GM21390 (cell line): ENCODE measurements around the gene HLA-DRB1.
A peak's percentile ranks its signal among the peaks of the same experiment; 100 is the strongest.
"Not testable (repeated sequence)": the region's sequence is repeated elsewhere in the genome, so short reads cannot be mapped to it uniquely, and the experiment has no call there.

Experiments used
- ATAC-seq: cut with Tn5 transposase; IDR thresholded peaks from one replicate; pipeline ENCODE4 v1.9.1; 2021; ENCODE audit not compliant: unreplicated experiment

HLA-DRB1 gene

DNA sequence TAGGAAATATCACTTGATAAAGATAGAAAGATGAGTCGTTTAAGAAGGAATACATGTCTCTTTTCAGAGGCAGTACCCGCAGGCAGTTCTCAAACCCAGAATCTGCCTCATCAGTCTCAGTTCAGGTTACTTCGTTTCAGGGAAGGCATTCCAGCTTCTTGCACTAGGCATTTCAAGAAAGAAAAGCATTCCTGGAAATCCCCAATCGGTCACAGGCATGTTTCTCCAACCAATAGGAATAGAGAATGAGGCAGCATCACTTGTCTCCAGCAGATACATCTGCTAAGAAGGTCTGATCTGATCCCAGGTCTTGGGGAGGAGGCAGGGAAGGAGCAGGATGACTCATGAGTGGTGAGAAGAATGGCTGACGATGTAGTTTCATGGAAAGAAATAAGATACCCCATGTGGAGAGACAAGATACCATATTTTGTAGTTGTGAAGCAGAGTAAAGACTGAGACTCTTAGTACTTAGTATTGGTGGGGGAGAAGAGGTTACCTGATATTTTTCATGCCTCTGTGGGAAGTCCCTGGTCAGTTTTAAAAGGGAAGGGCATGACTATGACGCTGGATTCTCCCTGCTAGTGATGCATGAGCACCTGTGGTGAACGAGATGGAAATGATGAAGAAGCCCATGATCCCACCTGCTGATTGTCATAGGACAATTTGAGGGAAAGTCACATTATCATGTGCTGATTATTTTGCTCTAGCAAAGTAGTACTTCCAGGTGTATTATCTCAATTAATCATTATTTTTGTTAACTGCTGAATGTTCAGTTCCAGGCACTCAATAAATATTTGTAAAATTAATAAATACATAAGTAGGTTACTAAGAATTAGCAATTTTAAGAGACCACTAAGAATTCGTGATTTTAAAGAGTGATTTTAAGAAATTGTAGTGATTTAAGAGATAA lies 20.3 kb upstream of the HLA-DRB1 start:
- ATAC-seq = peak; percentile 88

DNA sequence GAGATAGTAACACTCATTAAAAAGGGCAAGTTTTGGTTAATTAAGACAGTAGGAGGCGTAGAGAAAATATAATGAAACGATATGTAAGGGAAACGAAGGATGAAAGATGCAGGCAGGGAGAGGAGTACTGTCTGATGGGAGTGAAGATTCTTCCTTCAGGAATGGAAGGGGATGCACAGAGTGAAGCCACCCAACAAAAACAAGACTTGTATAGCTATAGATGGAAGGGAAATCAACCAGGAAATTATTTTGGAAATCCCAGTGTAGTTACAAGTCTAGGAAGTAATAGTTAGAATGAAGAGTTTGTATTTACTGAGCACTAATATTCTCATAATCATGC lies 19.7 kb upstream of the HLA-DRB1 start:
- no peak for ATAC-seq

DNA sequence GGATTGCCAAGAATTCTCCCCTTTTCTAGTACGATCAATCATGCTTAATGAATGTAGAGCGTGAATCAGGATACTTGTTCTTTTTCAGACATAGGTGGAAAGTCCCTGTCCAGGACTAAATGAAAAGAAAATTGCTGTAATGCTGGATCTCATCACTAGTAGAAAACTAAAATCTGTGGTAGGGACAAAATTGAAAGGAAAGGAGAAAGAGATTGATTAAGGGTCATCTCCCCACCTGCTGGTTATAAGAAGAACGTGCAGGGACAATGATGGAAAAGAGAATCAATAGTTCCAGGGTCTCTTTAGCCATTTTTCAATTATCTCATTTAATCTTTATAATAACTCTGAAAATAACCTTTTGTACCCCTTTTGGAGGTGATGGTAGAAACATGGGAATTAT lies 18.7 kb upstream of the HLA-DRB1 start:
- no peak for ATAC-seq

DNA sequence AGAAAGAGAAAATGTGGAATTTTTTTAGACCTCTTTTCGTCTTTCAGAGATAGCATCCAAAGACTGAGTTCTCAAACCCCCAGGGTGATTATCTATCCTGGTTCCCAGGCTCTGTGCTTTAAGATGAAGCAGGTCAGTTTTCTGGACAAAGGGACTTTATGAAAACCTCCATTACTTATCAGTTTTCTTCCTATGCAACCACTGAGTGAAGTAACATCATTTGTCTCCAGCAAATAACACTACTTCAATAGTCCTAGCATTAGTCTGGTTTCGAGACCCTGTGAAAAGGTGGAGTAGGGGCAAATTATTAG lies 18.3 kb upstream of the HLA-DRB1 start:
- no peak for ATAC-seq

DNA sequence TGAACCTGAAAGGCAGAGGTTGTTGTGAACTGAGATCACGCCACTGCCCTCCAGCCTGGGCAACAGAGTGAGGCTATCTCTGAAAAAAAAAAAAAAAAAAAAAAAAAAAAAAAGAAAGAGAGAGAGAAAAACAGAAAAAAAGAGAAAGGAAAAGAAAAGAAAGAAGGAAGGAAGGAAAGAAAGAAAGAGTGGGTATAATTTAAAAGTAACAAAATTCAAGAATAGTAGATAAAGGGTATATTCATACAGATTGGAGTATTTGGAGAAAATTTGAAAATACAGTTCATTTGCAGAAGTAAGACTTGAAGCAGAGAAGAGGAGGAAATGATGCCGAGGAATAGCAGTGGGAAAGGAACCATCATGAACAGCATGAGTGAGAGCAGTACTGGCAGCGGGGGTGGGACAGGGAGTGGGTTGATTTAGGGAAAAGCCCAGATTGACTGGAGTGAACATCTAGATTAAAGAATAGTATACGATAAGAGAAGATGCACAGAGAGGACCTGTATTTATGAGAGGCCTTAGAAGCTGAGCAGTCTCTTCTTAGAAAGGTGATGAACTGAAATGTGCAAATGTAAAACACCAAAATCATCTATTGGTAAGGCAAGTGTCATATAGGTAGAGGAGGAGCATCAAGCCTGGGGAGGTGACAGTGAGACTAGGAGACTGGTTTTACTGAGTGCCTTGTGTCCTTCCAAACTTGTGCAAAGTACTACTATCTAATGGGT lies 17.8 kb upstream of the HLA-DRB1 start:
- ATAC-seq = no peak

GRCh38 chr6:32604434-32604877 lies 14.8 kb upstream of the HLA-DRB1 start:
- no peak for ATAC-seq

DNA sequence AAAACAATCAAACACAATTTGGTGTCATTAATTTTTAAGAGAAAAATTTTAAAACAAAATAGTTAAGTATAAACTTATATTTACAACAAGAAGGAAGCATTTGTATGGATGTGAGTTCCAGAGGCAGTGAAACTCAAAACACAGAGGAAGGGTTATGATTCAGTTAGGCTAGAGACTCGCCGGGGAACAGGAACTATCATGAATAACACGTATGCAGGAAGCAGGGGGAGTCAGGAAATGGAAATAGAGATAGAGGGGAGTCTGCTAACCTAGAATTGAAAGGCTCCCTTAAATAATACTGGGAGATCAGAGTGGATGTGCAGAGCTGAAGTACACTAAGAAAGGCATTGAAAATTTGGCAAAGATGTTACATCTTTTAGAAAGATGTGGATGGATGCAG lies 14.2 kb upstream of the HLA-DRB1 start:
- no peak for ATAC-seq

DNA sequence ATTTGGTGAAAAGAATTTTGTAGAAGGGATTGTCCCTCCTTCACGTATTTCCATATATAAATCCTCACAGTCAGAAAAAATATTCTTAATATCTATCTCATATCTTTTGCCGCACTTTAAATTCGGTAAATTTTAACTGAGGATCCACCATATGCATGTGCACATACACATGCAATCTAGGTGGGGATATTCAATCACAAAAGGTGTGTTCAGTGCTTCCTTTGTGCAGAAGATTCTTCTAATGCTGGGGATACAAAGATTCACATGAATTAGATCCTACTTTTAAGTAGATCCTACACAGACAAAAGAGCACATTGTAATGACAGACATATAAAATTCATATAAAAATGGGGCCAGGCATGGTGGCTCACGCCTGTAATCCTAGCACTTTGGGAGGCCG lies 13.6 kb upstream of the HLA-DRB1 start:
- ATAC-seq = no peak

DNA sequence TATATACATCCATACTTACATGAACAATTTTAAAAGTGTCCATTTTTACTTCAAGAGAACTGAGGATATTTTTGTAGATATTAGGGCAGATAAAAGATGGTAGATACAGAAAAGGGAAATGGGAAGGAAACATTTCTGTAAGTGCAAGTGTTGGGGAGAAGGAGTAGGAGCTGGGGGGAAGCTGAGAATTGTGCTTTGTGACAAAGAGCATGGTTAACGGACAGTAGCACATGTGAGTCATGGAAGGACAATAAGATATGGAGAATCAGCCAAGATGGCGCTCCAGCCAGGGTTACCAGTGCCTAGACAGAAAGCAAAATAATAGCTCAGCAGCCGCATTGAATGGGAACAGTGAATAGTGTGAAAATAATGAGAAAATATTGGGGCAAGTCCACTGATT lies 12.7 kb upstream of the HLA-DRB1 start:
- ATAC-seq = no peak

- ATAC-seq = no peak
Observed at GRCh38 chr6:32597024-32597423, 7.4 kb upstream of the HLA-DRB1 start.

DNA sequence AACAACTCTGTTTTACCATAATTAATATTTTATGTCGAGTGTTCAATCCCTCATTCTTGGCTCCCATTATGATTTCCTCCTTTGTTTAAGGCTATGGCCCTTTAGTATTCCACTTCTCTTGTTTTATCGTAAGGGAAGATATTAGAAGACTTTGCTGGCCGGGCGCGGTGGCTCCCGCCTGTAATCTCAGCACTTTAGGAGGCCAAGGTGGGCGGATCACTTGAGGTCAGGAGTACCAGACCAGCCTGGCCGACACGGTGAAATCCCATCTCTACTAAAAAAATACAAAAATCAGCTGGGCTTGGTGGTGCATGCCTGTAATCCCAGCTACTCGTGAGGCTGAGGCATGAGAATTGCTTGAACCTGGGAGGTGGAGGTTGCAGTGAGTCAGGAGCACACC lies 1.1 kb upstream of the HLA-DRB1 start:
- not testable (repeated sequence) for ATAC-seq

- ATAC-seq = no peak
Observed at GRCh38 chr6:32588156-32588555, 1.5 kb downstream of the HLA-DRB1 start.

- ATAC-seq = no peak
Observed at GRCh38 chr6:32583527-32583898, 6.1 kb downstream of the HLA-DRB1 start.

DNA sequence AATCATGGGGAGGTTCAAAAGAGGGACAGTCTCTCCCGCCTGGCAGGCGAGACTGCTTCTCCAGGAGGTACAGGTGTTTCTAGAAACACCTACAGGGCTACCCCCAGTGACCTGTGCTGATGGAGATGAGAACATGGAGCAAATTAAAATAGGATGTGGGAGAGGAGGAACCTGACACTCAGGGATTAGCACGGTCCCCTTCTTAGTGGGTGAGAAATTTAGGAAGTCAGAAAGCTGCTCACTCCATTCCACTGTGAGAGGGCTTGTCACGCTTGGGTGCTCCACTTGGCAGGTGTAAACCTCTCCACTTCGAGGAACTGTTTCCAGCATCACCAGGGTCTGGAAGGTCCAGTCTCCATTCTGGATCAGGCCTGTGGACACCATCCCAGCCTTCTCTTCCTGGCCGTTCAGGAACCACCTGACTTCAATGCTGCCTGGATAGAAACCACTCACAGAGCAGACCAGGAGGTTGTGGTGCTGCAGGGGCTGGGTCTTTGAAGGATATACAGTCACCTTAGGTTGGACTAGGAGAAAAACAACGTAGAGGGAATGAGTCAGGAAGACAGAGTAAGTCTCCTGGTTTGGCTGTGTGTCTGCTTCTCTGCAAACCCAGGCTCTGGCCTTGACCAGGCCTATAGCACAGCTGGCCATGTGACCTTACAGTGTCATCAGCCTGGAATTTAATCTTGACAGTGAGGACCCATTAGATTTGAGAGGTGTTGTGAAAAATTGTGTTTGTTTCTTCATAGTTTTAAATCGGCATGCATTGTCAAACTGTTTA lies 8.1 kb downstream of the HLA-DRB1 start:
- ATAC-seq = no peak

- no peak for ATAC-seq
Observed at GRCh38 chr6:32580593-32580992, 9.1 kb downstream of the HLA-DRB1 start.

- ATAC-seq = no peak
Observed at GRCh38 chr6:32578962-32579361, 10.7 kb downstream of the HLA-DRB1 start.

DNA sequence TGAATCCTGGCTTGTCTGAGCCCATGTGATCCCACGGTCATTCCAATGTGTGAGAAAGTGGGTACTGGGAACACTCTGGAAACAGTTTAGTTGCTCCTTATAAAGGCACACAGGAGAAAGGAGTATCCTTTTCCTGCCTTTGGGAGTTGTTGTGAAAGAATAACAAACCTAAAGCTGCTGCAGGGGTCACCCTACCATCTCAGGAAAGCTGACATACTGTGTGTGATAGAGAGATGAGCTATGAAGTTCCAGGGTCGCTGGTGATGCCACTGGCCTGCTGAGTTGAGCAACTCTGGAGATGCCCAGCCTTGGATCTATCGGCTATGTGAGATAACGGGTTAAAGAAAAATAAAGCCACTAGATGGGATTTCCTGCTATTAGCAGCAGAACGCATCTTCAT lies 12.2 kb downstream of the HLA-DRB1 start:
- not testable (repeated sequence) for ATAC-seq

DNA sequence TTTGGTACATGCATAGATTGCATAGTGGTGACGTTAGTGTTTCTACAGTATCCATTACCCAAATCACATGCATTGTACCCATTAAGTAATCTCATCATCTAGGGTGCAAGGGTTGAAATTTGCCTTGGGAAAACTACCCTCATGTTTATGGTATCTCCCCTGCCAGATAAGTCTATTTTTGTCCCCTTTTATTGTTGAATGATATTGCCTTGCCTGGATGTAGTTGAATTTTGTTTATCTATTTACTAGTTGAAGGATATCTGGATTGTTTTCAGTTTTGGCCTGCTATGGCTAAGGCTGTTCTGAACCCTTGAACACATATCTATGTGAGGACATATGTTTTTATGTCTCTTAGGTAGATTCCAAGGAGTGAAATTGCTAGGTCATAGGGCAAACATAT lies 13.4 kb downstream of the HLA-DRB1 start:
- no peak for ATAC-seq

- no peak for ATAC-seq
Observed at GRCh38 chr6:32570363-32570905, 19.2 kb downstream of the HLA-DRB1 start.

- ATAC-seq = no peak
Observed at GRCh38 chr6:32568561-32568960, 21.1 kb downstream of the HLA-DRB1 start.

GRCh38 chr6:32566957-32567356 lies 22.7 kb downstream of the HLA-DRB1 start:
- no peak for ATAC-seq

GRCh38 chr6:32565511-32565910 lies 24.1 kb downstream of the HLA-DRB1 start:
- ATAC-seq = no peak
